Heart left ventricle (tissue), 16 donors: ENCODE measurements around the gene PHEX. TPM values are rescaled to one million over a fixed set of nuclear protein-coding genes. Genes with fewer than 3 reads are reported as not detected.

ENCODE experiments used
- ATAC-seq, 4 donors: fragments of 200-7000 bp; cut with Tn5 transposase; one replicate each; pipeline ENCODE4 v1.9.1; 2020 to 2022; ENCODE audit warnings: moderate library complexity in 4 of 4, mild to moderate bottlenecking in 3 of 4, moderate number of reproducible peaks in 1 of 4
- DNase-seq, 5 donors: peaks; one replicate each; pipeline ENCODE4 v3.0.0-alpha.2; 2020
- H3K27ac ChIP-seq, 12 donors: fragments of 200-600 bp; sonication (generic) in 4 of 12; one replicate each; pipeline versions ENCODE4 v1.5.0 to v1.8.0; 2016 to 2022; ENCODE audit warnings: mild to moderate bottlenecking in 2 of 12
- H3K27me3 ChIP-seq, 9 donors: fragments of 200-600 bp; sonication (generic) in 2 of 9; one replicate each; pipeline versions ENCODE4 v1.5.1 to v1.8.0; 2016 to 2022; ENCODE audit warnings: mild to moderate bottlenecking in 3 of 9
- H3K36me3 ChIP-seq, 9 donors: fragments of 200-600 bp; sonication (generic) in 2 of 9; one replicate each; pipeline versions ENCODE4 v1.5.0 to v1.8.0; 2018 to 2022; ENCODE audit warnings: mild to moderate bottlenecking in 2 of 9
- H3K4me1 ChIP-seq, 12 donors: fragments of 200-600 bp; sonication (generic) in 4 of 12; one replicate each; pipeline versions ENCODE4 v1.5.0 to v1.8.0; 2016 to 2022; ENCODE audit warnings: mild to moderate bottlenecking in 3 of 12
- H3K4me3 ChIP-seq, 12 donors: fragments of 200-600 bp; sonication (generic) in 4 of 12; one replicate each; pipeline versions ENCODE4 v1.5.0 to v1.8.0; 2017 to 2022; ENCODE audit warnings: mild to moderate bottlenecking in 9 of 12, moderate library complexity in 4 of 12
- H3K9me3 ChIP-seq, 12 donors: fragments of 200-600 bp; sonication (generic) in 4 of 12; one replicate each; pipeline versions ENCODE4 v1.5.0 to v1.8.0; 2016 to 2022; ENCODE audit warnings: mild to moderate bottlenecking in 1 of 12
- POLR2A ChIP-seq, 2 donors: fragments of 450-650 bp; IDR thresholded peaks; one replicate each; pipeline ENCODE4 v1.6.1; 2017; ENCODE audit warnings: antibody characterized with exemption in 2 of 2, mild to moderate bottlenecking in 2 of 2, moderate library complexity in 2 of 2
- WGBS, 4 donors: extraction: QIAGEN DNeasy Blood & Tissue Kit in 2 of 4; methylation state at CpG; one replicate each; pipeline versions ENCODE4 v1.1.5 to v1.1.7; 2013 to 2018; 5-methylcytosine and 5-hydroxymethylcytosine counted together
- intact Hi-C, 10 donors: fragments of 100-400 bp; cut with DNase I; formaldehyde crosslinking; loops; one replicate each; pipeline versions ENCODE4 v1.11.1 to v1.14.2; 2022
- polyA plus RNA-seq, 2 donors: library from polyadenylated mRNA; stranded (reverse); fragments of 200-250 nt; gene quantifications; one replicate each; pipeline ENCODE4 v1.2.3, GENCODE V29; 2013
- total RNA-seq, 9 donors: library from RNA; depleted of rRNA in 2 of 9; stranded (reverse); fragments of >200 nt in 2 of 9; fragmentation: NEBNext Ultra II Directional in 3 of 9; extraction: Animal tissue kit (Norgen Biotek cat#: 25700) in 3 of 9; gene quantifications; one replicate each; pipeline versions ENCODE4 v1.1.0 to v1.2.4, GENCODE V29; 2016 to 2023
- TF ChIP-seq, protein P1 (sequence below), 12 donors: fragments of 200-600 bp; sonication (generic) in 4 of 12; IDR thresholded peaks; one replicate each; pipeline versions ENCODE4 v1.5.0 to v1.8.0; 2018 to 2022; ENCODE audit warnings: antibody characterized with exemption in 12 of 12, mild to moderate bottlenecking in 5 of 12
- donor health status: ischemic (EF 13 %, LVEDD 7.1; RV severe dilation, severe dysfunction).
- donor health status: healthy with polysubstance abuse.
- donor health status: DM: no; HTN: yes; CAD: no.
- donor health status: DM: no; HTN: no; CAD: no.
- donor health status: ischemic (EF 25% LVEDD 6.9; RV normal size, moderate dysfunction).
- donor health status: ischemic (EF 25% LVEDD 5.7; RV mildly dilated, moderate dysfunction).
- donor health status: healthy.
- donor health status: DM: yes; HTN: yes; CAD: no.
- donor health status: ischemic (EF 35%, LVEDD 5.7; RV mildly dilated, moderate dysfunction).
- donor health status: nonischemic (EF 11% LVEDD 7.7; RV severe dilation, severe dysfunction).
- donor health status: DM: yes; HTN: yes; CAD: no.
- donor health status: PGD.
- donor health status: ischemic (EF 29% LVEDD 5.4; RV normal size, mild dysfunction).
- donor health status: nonischemic (EF 23%, LVEDD 6.1; RV moderate dilation, normal function).

Gene PHEX
- total and polyA plus RNA-seq, 11 donors, result 0.01 to 0.53 (median 0.23) TPM; not detected in 5

DNA sequence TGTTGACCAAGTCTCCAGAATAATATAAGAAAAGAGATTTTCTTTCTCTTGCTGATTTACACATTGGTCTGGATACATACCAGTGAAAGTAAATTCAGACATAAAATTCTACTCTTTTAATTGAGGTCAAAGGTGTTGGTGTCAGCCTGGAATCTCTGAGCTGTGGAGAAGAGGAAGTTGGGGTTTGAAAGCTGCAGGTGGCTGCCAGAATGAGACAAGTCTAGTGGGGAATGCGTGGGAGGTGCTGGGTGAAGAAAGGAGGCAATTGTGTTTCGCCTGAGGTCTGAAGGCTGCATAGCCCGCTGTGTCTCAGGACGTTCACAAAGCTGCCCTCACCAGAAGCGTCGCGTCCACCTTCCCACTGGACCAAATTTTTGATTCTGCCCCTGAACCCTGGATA is 31.2 kb downstream of the PHEX start:
- H3K4me3 ChIP-seq, result no peak overlapping the region
- no peaks in the 10 kb centered on the region for H3K9me3 ChIP-seq
- no peak for ATAC-seq
- intact Hi-C loops, result no loop called here
- TF ChIP-seq POLR2A (IDR thresholded peaks at IDR 0.05), result no peak
- TF ChIP-seq, protein P1, sequence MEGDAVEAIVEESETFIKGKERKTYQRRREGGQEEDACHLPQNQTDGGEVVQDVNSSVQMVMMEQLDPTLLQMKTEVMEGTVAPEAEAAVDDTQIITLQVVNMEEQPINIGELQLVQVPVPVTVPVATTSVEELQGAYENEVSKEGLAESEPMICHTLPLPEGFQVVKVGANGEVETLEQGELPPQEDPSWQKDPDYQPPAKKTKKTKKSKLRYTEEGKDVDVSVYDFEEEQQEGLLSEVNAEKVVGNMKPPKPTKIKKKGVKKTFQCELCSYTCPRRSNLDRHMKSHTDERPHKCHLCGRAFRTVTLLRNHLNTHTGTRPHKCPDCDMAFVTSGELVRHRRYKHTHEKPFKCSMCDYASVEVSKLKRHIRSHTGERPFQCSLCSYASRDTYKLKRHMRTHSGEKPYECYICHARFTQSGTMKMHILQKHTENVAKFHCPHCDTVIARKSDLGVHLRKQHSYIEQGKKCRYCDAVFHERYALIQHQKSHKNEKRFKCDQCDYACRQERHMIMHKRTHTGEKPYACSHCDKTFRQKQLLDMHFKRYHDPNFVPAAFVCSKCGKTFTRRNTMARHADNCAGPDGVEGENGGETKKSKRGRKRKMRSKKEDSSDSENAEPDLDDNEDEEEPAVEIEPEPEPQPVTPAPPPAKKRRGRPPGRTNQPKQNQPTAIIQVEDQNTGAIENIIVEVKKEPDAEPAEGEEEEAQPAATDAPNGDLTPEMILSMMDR (IDR thresholded peaks at IDR 0.05), result no peak
- H3K36me3 ChIP-seq, result no peaks in the 10 kb centered on the region
- no peak overlapping the region for H3K27ac ChIP-seq
- WGBS, 4 donors, result 40 to 60% (median 46%) methylated on average over 7 of the region's 7 CpGs
- H3K27me3 ChIP-seq, result peaks cover 0 to 2% (median 0%) of the 10 kb centered on the region in 9 donors
- DNase-seq, result no peak
- peaks cover 0 to 5% (median 0%) of the 10 kb centered on the region in 12 donors for H3K4me1 ChIP-seq

DNA sequence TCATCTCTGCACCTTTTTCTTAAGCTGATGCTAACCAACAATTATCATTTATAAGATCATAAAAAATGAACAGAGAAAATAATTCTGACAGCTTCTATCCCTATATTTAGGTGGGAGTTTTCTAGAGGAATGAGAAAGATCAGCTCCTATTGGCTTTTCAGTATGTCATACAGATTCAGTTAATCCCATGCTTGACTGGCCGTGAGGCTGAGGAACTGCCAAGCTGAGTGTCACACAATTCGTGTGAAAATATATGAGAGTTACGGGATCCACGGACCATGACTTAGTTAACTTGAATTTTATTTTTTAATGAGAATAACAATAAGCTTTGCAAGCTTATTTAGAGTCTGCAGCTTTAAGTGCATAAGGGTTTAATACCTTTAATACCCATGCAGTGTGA is 37.5 kb downstream of the PHEX start:
- DNase-seq (no peak), ATAC-seq (no peak)
- Histone ChIP-seq H3K27ac (no peak overlapping the region), H3K4me3 (no peak overlapping the region), H3K9me3 (no peaks in the 10 kb centered on the region), H3K36me3 (no peaks in the 10 kb centered on the region), H3K27me3 (peaks cover 0 to 9% (median 0%) of the 10 kb centered on the region in 9 donors), H3K4me1 (no peaks in the 10 kb centered on the region)
- no peak for TF ChIP-seq POLR2A (IDR thresholded peaks at IDR 0.05)
- TF ChIP-seq, protein P1 (IDR thresholded peaks at IDR 0.05), result no peak
- intact Hi-C loops, result no loop called here
- WGBS, 4 donors, result 76 to 94% (median 85%) methylated on average over 4 of the region's 4 CpGs

DNA sequence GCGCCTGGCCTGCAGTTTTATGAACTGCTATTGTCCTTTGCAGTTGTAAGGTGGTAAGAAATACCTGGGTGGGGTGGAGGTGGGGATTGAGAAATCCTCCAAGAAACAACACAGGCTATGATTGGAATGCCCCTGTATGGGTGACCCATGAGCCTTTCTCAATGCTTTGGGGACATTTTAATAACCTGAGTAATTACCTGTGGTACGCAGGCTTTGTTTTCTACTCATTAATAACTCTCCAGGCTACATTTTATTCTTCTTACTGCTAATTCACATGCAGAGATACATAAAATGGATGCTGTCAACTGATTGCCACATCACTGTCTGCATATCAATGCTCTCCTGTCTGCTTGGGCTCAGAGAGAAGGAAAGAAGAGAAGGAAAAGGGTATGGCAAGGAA is 41.8 kb downstream of the PHEX start:
- Histone ChIP-seq H3K27me3 (peaks cover 0 to 14% (median 0%) of the 10 kb centered on the region in 9 donors), H3K9me3 (no peaks in the 10 kb centered on the region), H3K27ac (no peak overlapping the region), H3K4me3 (no peak overlapping the region), H3K36me3 (no peaks in the 10 kb centered on the region), H3K4me1 (no peaks in the 10 kb centered on the region)
- ATAC-seq (no peak), DNase-seq (no peak)
- TF ChIP-seq POLR2A (IDR thresholded peaks at IDR 0.05), result no peak
- TF ChIP-seq, protein P1 (IDR thresholded peaks at IDR 0.05), result no peak
- 70 to 98% (median 90%) methylated on average over 2 of the region's 2 CpGs for WGBS, 4 donors
- intact Hi-C loops, result no loop called here

DNA sequence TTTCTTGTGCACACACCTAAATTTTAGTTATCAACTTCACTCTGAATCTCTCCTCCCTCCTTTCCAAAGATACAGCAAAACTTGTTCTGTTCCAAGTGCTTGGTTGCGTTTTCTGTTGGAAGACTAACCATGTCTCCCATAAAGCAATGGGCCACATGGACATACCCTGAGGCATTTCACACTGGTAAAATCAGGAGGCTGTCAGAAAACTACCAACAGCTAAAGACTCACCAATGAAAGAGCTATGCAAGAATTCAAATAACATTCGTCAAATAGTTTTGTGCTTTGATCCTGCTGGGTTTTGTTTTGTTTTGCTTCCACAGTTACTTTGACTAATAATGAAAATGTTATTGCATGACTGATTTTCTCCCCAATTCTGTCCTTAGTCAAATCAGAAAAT is 46.0 kb downstream of the PHEX start:
- DNase-seq (no peak), ATAC-seq (no peak)
- H3K27me3 ChIP-seq, result peaks cover 0 to 14% (median 0%) of the 10 kb centered on the region in 9 donors
- 85 to 94% (median 89%) methylated on average over 2 of the region's 2 CpGs for WGBS, 4 donors
- TF ChIP-seq POLR2A (IDR thresholded peaks at IDR 0.05), result no peak
- TF ChIP-seq, protein P1 (IDR thresholded peaks at IDR 0.05), result no peak
- no peaks in the 10 kb centered on the region for H3K4me1 ChIP-seq
- intact Hi-C loops, result no loop called here
- H3K36me3 ChIP-seq, result no peaks in the 10 kb centered on the region
- no peak overlapping the region for H3K27ac ChIP-seq
- H3K9me3 ChIP-seq, result no peaks in the 10 kb centered on the region
- H3K4me3 ChIP-seq, result no peak overlapping the region
